ENCODE results near the gene NATD1.

Gene NATD1

DNA sequence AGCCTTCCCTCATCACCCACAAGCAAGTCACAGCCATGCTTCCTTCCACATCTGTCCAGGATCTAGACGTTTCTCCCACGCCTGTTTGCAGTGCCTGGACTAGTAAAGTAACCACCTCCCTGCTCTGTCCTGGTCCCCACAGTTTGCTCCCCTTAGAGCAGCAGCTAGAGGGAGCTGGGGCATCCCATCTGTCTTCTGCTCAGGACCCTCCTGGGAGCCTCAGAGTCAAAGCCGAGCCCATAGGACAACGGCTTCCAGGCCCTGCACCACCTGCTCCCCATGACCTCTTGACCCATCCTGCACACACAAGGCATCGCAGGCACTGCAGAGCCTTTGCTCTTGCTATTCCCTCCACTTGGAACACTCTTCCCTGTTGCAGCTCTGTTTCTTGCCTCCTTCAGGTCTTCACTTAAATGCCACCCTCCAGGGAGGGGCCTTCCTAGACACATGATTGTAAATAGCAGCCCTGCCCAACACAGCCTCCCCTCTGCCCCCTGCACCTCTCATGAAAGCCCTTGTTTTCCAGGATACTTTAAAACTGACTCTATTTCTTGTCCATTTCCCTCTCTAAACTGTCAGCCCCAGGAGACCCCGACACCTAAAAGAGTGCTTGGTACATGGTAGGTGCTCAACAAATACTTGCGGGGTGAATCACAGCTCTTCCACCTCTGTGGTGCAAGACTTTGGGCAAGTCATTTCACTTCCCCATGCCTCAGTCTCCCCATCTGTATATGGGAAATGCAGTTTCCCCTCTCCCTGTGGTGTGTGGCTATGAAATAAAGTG lies 3.1 kb downstream of the NATD1 start:
- H3K9ac ChIP-seq (ENCODE audit: low read length) = no peak overlapping the region
- no peaks in the 10 kb centered on the region for H3K27me3 ChIP-seq (ENCODE audit: control insufficient read depth, insufficient read depth, low read length)
- H3K9me3 ChIP-seq (ENCODE audit: control insufficient read depth, insufficient read depth, low read depth, low read length) = no peaks in the 10 kb centered on the region
- H3K4me3 ChIP-seq (ENCODE audit: low read depth, low read length) = no peak overlapping the region
- H3K27ac ChIP-seq (ENCODE audit: low read depth, low read length) = no peak overlapping the region
- peaks cover 27% of the 10 kb centered on the region for H3K4me1 ChIP-seq (ENCODE audit: control insufficient read depth, insufficient read depth, low read length)
- 0 out of 2 replicates have a peak, but pooled peaks cover 3% of the 10 kb centered on the region for H3K36me3 ChIP-seq (ENCODE audit: control insufficient read depth, insufficient read depth, low read length)

- Histone ChIP-seq H3K4me1 (ENCODE audit: control insufficient read depth, insufficient read depth, low read length) (peaks cover 23% of the 10 kb centered on the region), H3K9me3 (ENCODE audit: control insufficient read depth, insufficient read depth, low read depth, low read length) (no peaks in the 10 kb centered on the region), H3K36me3 (ENCODE audit: control insufficient read depth, insufficient read depth, low read length) (0 out of 2 replicates have a peak, but pooled peaks cover 3% of the 10 kb centered on the region), H3K27ac (ENCODE audit: low read depth, low read length) (no peak overlapping the region), H3K27me3 (ENCODE audit: control insufficient read depth, insufficient read depth, low read length) (no peaks in the 10 kb centered on the region), H3K4me3 (ENCODE audit: low read depth, low read length) (no peak overlapping the region), H3K9ac (ENCODE audit: low read length) (no peak overlapping the region)
Observed at GRCh38 chr17:21249086-21249795, 4.0 kb downstream of the NATD1 start.

- peaks cover 22% of the 10 kb centered on the region for H3K4me1 ChIP-seq (ENCODE audit: control insufficient read depth, insufficient read depth, low read length)
Observed at GRCh38 chr17:21248500-21248899, 4.7 kb downstream of the NATD1 start.

DNA sequence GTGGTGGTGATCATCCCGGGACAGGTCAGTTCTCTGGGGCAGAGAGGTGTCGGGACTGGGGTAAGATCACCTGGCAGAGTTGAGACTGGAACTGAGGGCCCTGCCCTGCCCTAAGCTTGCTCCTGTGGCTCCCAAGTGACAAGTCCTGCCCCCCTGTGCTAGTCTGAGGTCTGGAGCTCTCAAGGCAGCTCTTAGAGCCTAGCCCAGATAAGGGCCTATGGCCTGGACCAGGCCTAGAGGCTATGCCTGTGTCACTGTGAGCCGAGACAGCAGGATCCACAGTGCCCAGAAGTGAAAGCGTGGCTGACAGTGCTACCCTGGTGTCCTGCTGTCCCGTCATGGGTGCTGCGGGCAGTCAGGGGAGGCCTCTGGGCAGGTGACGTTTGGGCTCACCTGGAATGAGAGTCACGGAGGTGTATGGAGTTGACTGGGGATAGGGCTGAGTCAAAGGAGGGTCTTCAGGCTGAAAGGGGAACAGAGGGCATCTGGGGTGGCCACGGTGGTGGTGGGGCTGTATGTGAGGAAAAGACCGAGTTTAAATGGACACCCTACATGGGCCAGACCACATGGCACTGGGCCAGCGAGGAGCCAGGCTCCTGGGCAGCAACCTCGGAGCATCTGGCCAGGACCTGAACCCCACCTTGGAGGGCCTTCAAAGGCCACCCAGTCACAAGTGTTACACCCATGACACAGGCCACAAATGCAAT lies 5.5 kb downstream of the NATD1 start:
- Histone ChIP-seq H3K9ac (ENCODE audit: low read length) (no peak overlapping the region), H3K27ac (ENCODE audit: low read depth, low read length) (no peak overlapping the region), H3K4me3 (ENCODE audit: low read depth, low read length) (no peak overlapping the region), H3K36me3 (ENCODE audit: control insufficient read depth, insufficient read depth, low read length) (0 out of 2 replicates have a peak, but pooled peaks cover 3% of the 10 kb centered on the region), H3K4me1 (ENCODE audit: control insufficient read depth, insufficient read depth, low read length) (peaks cover 24% of the 10 kb centered on the region), H3K9me3 (ENCODE audit: control insufficient read depth, insufficient read depth, low read depth, low read length) (no peaks in the 10 kb centered on the region), H3K27me3 (ENCODE audit: control insufficient read depth, insufficient read depth, low read length) (no peaks in the 10 kb centered on the region)

More at GRCh38 chr17:21248500-21248899, 4.7 kb downstream of the NATD1 start:
- H3K27ac ChIP-seq (ENCODE audit: low read depth, low read length) = no peak overlapping the region
- H3K9me3 ChIP-seq (ENCODE audit: control insufficient read depth, insufficient read depth, low read depth, low read length) = no peaks in the 10 kb centered on the region
- H3K4me3 ChIP-seq (ENCODE audit: low read depth, low read length) = no peak overlapping the region
- H3K36me3 ChIP-seq (ENCODE audit: control insufficient read depth, insufficient read depth, low read length) = 0 out of 2 replicates have a peak, but pooled peaks cover 3% of the 10 kb centered on the region
- no peaks in the 10 kb centered on the region for H3K27me3 ChIP-seq (ENCODE audit: control insufficient read depth, insufficient read depth, low read length)
- H3K9ac ChIP-seq (ENCODE audit: low read length) = no peak overlapping the region

DNA sequence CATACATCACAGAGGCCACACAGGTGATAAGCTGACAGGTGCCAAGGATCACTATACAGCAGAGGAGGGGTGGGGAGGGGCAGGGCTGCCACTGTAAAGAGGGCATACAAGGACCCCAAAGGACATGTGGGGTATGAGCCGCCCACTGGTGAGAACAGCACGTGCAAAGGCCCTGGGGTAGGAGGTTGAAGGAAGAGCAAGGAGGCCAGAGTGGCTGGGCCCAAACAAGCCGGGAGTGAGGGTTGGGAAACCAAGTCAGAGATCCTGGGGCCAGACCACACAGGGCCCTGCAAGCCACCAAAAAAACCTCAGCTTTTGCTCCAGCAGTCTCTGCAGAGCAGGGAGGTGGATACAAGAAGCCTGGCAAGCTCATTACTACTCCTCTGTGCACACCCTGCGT lies 6.5 kb downstream of the NATD1 start:
- Histone ChIP-seq H3K9ac (ENCODE audit: low read length) (no peak overlapping the region), H3K9me3 (ENCODE audit: control insufficient read depth, insufficient read depth, low read depth, low read length) (no peaks in the 10 kb centered on the region), H3K27me3 (ENCODE audit: control insufficient read depth, insufficient read depth, low read length) (no peaks in the 10 kb centered on the region), H3K4me1 (ENCODE audit: control insufficient read depth, insufficient read depth, low read length) (peaks cover 18% of the 10 kb centered on the region; the same call in 1 of the 2 replicates), H3K27ac (ENCODE audit: low read depth, low read length) (no peak overlapping the region), H3K4me3 (ENCODE audit: low read depth, low read length) (no peak overlapping the region), H3K36me3 (ENCODE audit: control insufficient read depth, insufficient read depth, low read length) (0 out of 2 replicates have a peak, but pooled peaks cover 5% of the 10 kb centered on the region)

GRCh38 chr17:21245639-21246084 lies 7.5 kb downstream of the NATD1 start:
- Histone ChIP-seq H3K36me3 (ENCODE audit: control insufficient read depth, insufficient read depth, low read length) (0 out of 2 replicates have a peak, but pooled peaks cover 8% of the 10 kb centered on the region), H3K27ac (ENCODE audit: low read depth, low read length) (no peak overlapping the region), H3K9me3 (ENCODE audit: control insufficient read depth, insufficient read depth, low read depth, low read length) (no peaks in the 10 kb centered on the region), H3K4me1 (ENCODE audit: control insufficient read depth, insufficient read depth, low read length) (peaks cover 19% of the 10 kb centered on the region), H3K4me3 (ENCODE audit: low read depth, low read length) (no peak overlapping the region), H3K9ac (ENCODE audit: low read length) (no peak overlapping the region), H3K27me3 (ENCODE audit: control insufficient read depth, insufficient read depth, low read length) (no peaks in the 10 kb centered on the region)

DNA sequence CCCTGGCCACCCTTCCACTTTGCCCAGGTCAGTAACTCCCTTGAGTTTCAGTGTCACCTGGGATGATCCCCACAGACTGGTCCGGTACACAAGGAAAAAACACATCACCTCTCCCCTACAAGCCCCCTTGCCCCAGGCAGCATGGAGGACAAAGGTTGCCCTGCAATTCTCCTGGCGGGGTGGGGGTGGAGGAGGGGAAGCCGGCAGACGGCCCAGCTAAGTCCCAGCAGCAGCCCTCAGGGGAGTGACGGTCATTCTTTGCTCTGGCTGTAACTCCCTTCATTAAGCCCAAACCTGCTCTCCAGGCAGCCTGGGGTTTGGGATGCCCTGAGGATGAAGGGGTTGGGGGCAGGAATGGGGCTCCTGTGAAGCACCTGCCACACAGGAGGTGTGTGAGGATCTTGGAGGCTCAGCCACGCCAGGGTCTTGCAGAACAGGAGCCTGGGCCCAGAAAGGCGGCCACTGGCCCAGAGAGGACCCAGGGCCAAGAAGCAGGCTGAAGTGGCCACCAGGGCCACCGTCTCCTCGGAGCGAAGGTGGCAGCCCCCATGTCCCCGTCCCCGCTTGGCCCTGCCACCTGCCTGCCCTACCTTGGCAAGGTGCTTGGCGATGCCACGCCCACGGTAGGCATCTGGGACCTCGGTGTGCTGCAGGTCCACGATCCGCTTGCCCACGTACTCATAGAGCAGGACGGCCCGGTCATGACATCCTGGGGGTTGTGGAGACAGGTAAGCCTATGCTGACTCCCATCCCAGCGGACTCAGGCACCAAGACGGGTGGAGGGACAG lies 9.5 kb downstream of the NATD1 start:
- Histone ChIP-seq H3K9me3 (ENCODE audit: control insufficient read depth, insufficient read depth, low read depth, low read length) (no peaks in the 10 kb centered on the region), H3K4me1 (ENCODE audit: control insufficient read depth, insufficient read depth, low read length) (peaks cover 33% of the 10 kb centered on the region), H3K4me3 (ENCODE audit: low read depth, low read length) (no peak overlapping the region), H3K27me3 (ENCODE audit: control insufficient read depth, insufficient read depth, low read length) (no peaks in the 10 kb centered on the region), H3K27ac (ENCODE audit: low read depth, low read length) (no peak overlapping the region), H3K36me3 (ENCODE audit: control insufficient read depth, insufficient read depth, low read length) (0 out of 2 replicates have a peak, but pooled peaks cover 8% of the 10 kb centered on the region), H3K9ac (ENCODE audit: low read length) (no peak overlapping the region)

DNA sequence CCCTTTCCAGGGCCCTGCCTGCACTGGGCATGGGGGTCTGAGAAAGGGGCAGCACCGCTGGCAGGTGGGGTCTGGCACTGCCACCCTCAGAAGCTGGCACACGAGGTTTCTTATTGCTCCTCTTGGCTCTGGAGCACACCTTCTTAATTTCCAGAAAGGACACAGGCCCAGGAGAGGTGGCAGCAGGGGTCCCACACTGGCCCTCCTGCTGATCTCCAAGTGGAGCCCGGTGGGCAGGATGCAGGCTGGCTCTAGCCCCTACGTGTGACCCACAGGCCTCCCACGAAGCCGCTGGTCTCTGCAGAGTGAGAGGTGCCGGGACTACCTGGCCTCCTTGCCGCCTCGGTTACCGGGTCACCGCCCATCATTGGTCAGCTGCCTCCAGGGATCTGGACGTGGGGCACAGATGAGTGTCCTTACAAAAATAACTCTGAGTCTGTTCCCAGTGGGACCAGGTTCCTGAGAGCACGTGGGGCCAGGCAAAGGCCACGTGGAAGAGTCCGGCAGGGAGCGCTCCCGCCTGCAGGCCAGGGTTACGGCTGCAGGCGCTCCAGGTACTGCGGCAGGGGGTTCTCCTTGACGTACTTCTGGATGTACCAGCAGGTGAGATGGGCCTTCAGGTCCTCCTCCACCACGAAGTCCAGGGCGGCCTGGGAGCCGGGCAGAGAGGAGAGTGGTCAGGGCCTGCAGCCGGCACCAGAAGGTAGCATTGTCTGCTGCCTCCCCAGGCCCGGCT lies 10.3 kb downstream of the NATD1 start:
- peaks cover 33% of the 10 kb centered on the region for H3K4me1 ChIP-seq (ENCODE audit: control insufficient read depth, insufficient read depth, low read length)
- H3K9ac ChIP-seq (ENCODE audit: low read length) = no peak overlapping the region
- H3K9me3 ChIP-seq (ENCODE audit: control insufficient read depth, insufficient read depth, low read depth, low read length) = no peaks in the 10 kb centered on the region
- H3K4me3 ChIP-seq (ENCODE audit: low read depth, low read length) = no peak overlapping the region
- no peaks in the 10 kb centered on the region for H3K27me3 ChIP-seq (ENCODE audit: control insufficient read depth, insufficient read depth, low read length)
- H3K27ac ChIP-seq (ENCODE audit: low read depth, low read length) = no peak overlapping the region
- 0 out of 2 replicates have a peak, but pooled peaks cover 8% of the 10 kb centered on the region for H3K36me3 ChIP-seq (ENCODE audit: control insufficient read depth, insufficient read depth, low read length)

GRCh38 chr17:21242026-21242697 lies 11.0 kb downstream of the NATD1 start:
- no peak overlapping the region for H3K27ac ChIP-seq (ENCODE audit: low read depth, low read length)

More at GRCh38 chr17:21242026-21242697, 11.0 kb downstream of the NATD1 start:
- 0 out of 2 replicates have a peak, but pooled peaks cover 5% of the 10 kb centered on the region for H3K36me3 ChIP-seq (ENCODE audit: control insufficient read depth, insufficient read depth, low read length)
- H3K9ac ChIP-seq (ENCODE audit: low read length) = no peak overlapping the region
- no peaks in the 10 kb centered on the region for H3K9me3 ChIP-seq (ENCODE audit: control insufficient read depth, insufficient read depth, low read depth, low read length)
- no peak overlapping the region for H3K4me3 ChIP-seq (ENCODE audit: low read depth, low read length)
- peaks cover 33% of the 10 kb centered on the region for H3K4me1 ChIP-seq (ENCODE audit: control insufficient read depth, insufficient read depth, low read length)
- H3K27me3 ChIP-seq (ENCODE audit: control insufficient read depth, insufficient read depth, low read length) = no peaks in the 10 kb centered on the region
